ENCODE measurements around the gene RBL2.
"Not testable (repeated sequence)": the region's sequence is repeated elsewhere in the genome, so short reads cannot be mapped to it uniquely, and the experiment has no call there.

The RBL2 gene

GRCh38 chr16:53417011-53417410 lies 17.3 kb upstream of the RBL2 start:
- no peak for DNase-seq (ENCODE audit: low spot score)
- in situ Hi-C loops (cut with MboI; ENCODE audit: low sequenced_read_pairs, unreplicated experiment) = no loop called here
- TF ChIP-seq CTCF (IDR thresholded peaks at IDR 0.05; ENCODE audit: borderline replicate concordance, control extremely low read depth, extremely low read depth, insufficient read depth, missing control alignments) = no peak

GRCh38 chr16:53417976-53418375 lies 16.3 kb upstream of the RBL2 start:
- in situ Hi-C loops (cut with MboI; ENCODE audit: low sequenced_read_pairs, unreplicated experiment) = no loop called here
- no peak for DNase-seq (ENCODE audit: low spot score)
- no peak for TF ChIP-seq CTCF (IDR thresholded peaks at IDR 0.05; ENCODE audit: borderline replicate concordance, control extremely low read depth, extremely low read depth, insufficient read depth, missing control alignments)

- in situ Hi-C loops (cut with MboI; ENCODE audit: low sequenced_read_pairs, unreplicated experiment); DNase-seq (ENCODE audit: low spot score): not testable (repeated sequence)
Measured at GRCh38 chr16:53419383-53419709, 14.9 kb upstream of the RBL2 start.

- no peak for TF ChIP-seq CTCF (IDR thresholded peaks at IDR 0.05; ENCODE audit: borderline replicate concordance, control extremely low read depth, extremely low read depth, insufficient read depth, missing control alignments)
- DNase-seq (ENCODE audit: low spot score) = no peak
Measured at GRCh38 chr16:53421248-53421647, 13.0 kb upstream of the RBL2 start.

GRCh38 chr16:53423968-53424367 lies 10.3 kb upstream of the RBL2 start:
- in situ Hi-C loops (cut with MboI; ENCODE audit: low sequenced_read_pairs, unreplicated experiment); DNase-seq (ENCODE audit: low spot score): not testable (repeated sequence)

More at GRCh38 chr16:53421248-53421647, 13.0 kb upstream of the RBL2 start:
- in situ Hi-C loops (cut with MboI; ENCODE audit: low sequenced_read_pairs, unreplicated experiment) = no loop called here

- DNase-seq (ENCODE audit: low spot score) = no peak
- TF ChIP-seq CTCF (IDR thresholded peaks at IDR 0.05; ENCODE audit: borderline replicate concordance, control extremely low read depth, extremely low read depth, insufficient read depth, missing control alignments) = no peak
- in situ Hi-C loops (cut with MboI; ENCODE audit: low sequenced_read_pairs, unreplicated experiment) = no loop called here
Measured at GRCh38 chr16:53428681-53429080, 5.6 kb upstream of the RBL2 start.

- in situ Hi-C loops (cut with MboI; ENCODE audit: low sequenced_read_pairs, unreplicated experiment) = no loop called here
- DNase-seq (ENCODE audit: low spot score) = no peak
- TF ChIP-seq CTCF (IDR thresholded peaks at IDR 0.05; ENCODE audit: borderline replicate concordance, control extremely low read depth, extremely low read depth, insufficient read depth, missing control alignments) = no peak
Measured at GRCh38 chr16:53429221-53429943, 4.9 kb upstream of the RBL2 start.

- no peak for TF ChIP-seq CTCF (IDR thresholded peaks at IDR 0.05; ENCODE audit: borderline replicate concordance, control extremely low read depth, extremely low read depth, insufficient read depth, missing control alignments)
- DNase-seq (ENCODE audit: low spot score) = no peak
- in situ Hi-C loops (cut with MboI; ENCODE audit: low sequenced_read_pairs, unreplicated experiment) = no loop called here
Measured at GRCh38 chr16:53430363-53430762, 3.9 kb upstream of the RBL2 start.

Measured in GM13976 (cell line).